PC-9 (cell line): ENCODE measurements around the gene SUPT3H. TPM values are rescaled to one million over a fixed set of nuclear protein-coding genes. Genes with fewer than 3 reads are reported as not detected.

Source experiments
- BruUV-seq: library from RNA; stranded (reverse); fragments of 400-500 nt; replicated peaks from 2 replicates; lab custom pipeline; 2021; lab: Mats Ljungman, UMichigan
- CTCF ChIA-PET: fragments of 300-600 bp; sonication (Branson Sonifier 250); formaldehyde crosslinking; loops from one replicate; lab custom pipeline; 2022; ENCODE audit warnings: antibody characterized with exemption; lab: Charles Lee
- POLR2A ChIA-PET: fragments of 300-600 bp; sonication (Branson Sonifier 250); formaldehyde crosslinking; loops from one replicate; lab custom pipeline; 2022; ENCODE audit warnings: antibody characterized with exemption; ENCODE audit not compliant: unreplicated experiment; lab: Charles Lee
- DNase-seq, 2 experiments: peaks; one replicate each; pipeline versions ENCODE4 v3.0.0 to v3.0.0-alpha.2; 2015 to 2022; ENCODE audit warnings: mixed read lengths in 1 of 2
- H2AFZ ChIP-seq: fragments of 200-600 bp; sonication (generic); 2 replicates; pipeline ENCODE4 v1.8.1; 2017; ENCODE audit warnings: antibody characterized with exemption
- H3F3A ChIP-seq: fragments of 200-600 bp; sonication (generic); 2 replicates; pipeline ENCODE4 v1.8.1; 2017; ENCODE audit warnings: antibody characterized with exemption, mild to moderate bottlenecking, low read depth; ENCODE audit not compliant: insufficient read depth
- H3K27ac ChIP-seq: fragments of 200-600 bp; sonication (generic); 2 replicates; pipeline ENCODE4 v1.6.1; 2016; ENCODE audit warnings: mixed run types
- H3K27me3 ChIP-seq: fragments of 200-600 bp; sonication (generic); 2 replicates; pipeline ENCODE4 v1.6.1; 2016; ENCODE audit warnings: low read depth, mixed run types; ENCODE audit not compliant: insufficient read depth
- H3K36me3 ChIP-seq: fragments of 200-600 bp; sonication (generic); 2 replicates; pipeline ENCODE4 v1.6.1; 2016; ENCODE audit warnings: low read depth, mixed run types
- H3K4me1 ChIP-seq: fragments of 200-600 bp; sonication (generic); replicated peaks from 2 replicates; pipeline ENCODE4 v1.6.1; 2016; ENCODE audit warnings: mixed run types; ENCODE audit not compliant: insufficient read depth
- H3K4me2 ChIP-seq: fragments of 200-600 bp; sonication (generic); 2 replicates; pipeline ENCODE4 v1.6.1; 2017; ENCODE audit warnings: mixed run types
- H3K4me3 ChIP-seq: fragments of 200-600 bp; sonication (generic); 2 replicates; pipeline ENCODE4 v1.6.1; 2016; ENCODE audit warnings: mixed run types
- H3K79me2 ChIP-seq: fragments of 200-600 bp; sonication (generic); 2 replicates; pipeline ENCODE4 v1.6.1; 2017; ENCODE audit warnings: low read depth, mixed run types
- H3K9me2 ChIP-seq: fragments of 200-600 bp; sonication (generic); 2 replicates; pipeline ENCODE4 v1.8.1; 2017; ENCODE audit warnings: mild to moderate bottlenecking; ENCODE audit not compliant: insufficient read depth
- H3K9me3 ChIP-seq: fragments of 200-600 bp; sonication (generic); 2 replicates; pipeline ENCODE4 v1.8.1; 2016; ENCODE audit warnings: low read depth; ENCODE audit not compliant: insufficient read depth
- H4K20me1 ChIP-seq: fragments of 200-600 bp; sonication (generic); 2 replicates; pipeline ENCODE4 v1.8.1; 2017; ENCODE audit not compliant: insufficient read depth
- CTCF ChIP-seq: fragments of 200-600 bp; sonication (generic); conservative IDR thresholded peaks from 2 replicates; pipeline ENCODE4 v1.6.1; 2017; ENCODE audit warnings: mixed run types, antibody characterized with exemption, mild to moderate bottlenecking, moderate library complexity
- EZH2 ChIP-seq: fragments of 200-600 bp; sonication (generic); IDR thresholded peaks from 2 replicates; pipeline ENCODE4 v1.8.0; 2017; ENCODE audit warnings: antibody characterized with exemption, low read depth
- intact Hi-C: fragments of 100-400 bp; cut with micrococcal nuclease; formaldehyde crosslinking; loops from one replicate; pipeline ENCODE4 v1.10.0; 2022; ENCODE audit not compliant: unreplicated experiment
- total RNA-seq: library from RNA; stranded (reverse); gene quantifications from 2 replicates; pipeline ENCODE4 v1.2.3, GENCODE V29; 2021

Gene SUPT3H
- total RNA-seq, 1 experiment from 2014 or later = 9.2 TPM

- H3K4me2 ChIP-seq = no peak overlapping the region
- no peak for DNase-seq
- no peaks in the 10 kb centered on the region for H3K4me1 ChIP-seq
- H3K36me3 ChIP-seq = no peaks in the 10 kb centered on the region
- H3K79me2 ChIP-seq = no peaks in the 10 kb centered on the region
- intact Hi-C loops = no loop called here
- no peaks in the 10 kb centered on the region for H3K9me2 ChIP-seq
- no peak overlapping the region for H3K4me3 ChIP-seq
- H3K27me3 ChIP-seq = no peaks in the 10 kb centered on the region
- H3K9me3 ChIP-seq = no peaks in the 10 kb centered on the region
- ChIA-PET POLR2A (no interaction called here), CTCF (no interaction called here)
- H3K27ac ChIP-seq = no peak overlapping the region
- H3F3A ChIP-seq = no peaks in the 10 kb centered on the region
- H2AFZ ChIP-seq = no peak overlapping the region
- BruUV-seq = no TSS peak
- H4K20me1 ChIP-seq = no peaks in the 10 kb centered on the region
- TF ChIP-seq CTCF (no peak), EZH2 (no peak)
Observed at GRCh38 chr6:44797746-44798145, 580.0 kb downstream of the SUPT3H start.

- intact Hi-C loops = no loop called here
- no TSS peak for BruUV-seq
- Histone ChIP-seq H3K79me2 (no peaks in the 10 kb centered on the region), H3K36me3 (no peaks in the 10 kb centered on the region), H3K4me1 (no peaks in the 10 kb centered on the region), H3K9me3 (no peaks in the 10 kb centered on the region), H3F3A (no peaks in the 10 kb centered on the region), H3K27ac (no peak overlapping the region), H3K27me3 (no peaks in the 10 kb centered on the region), H3K4me3 (no peak overlapping the region), H3K9me2 (no peaks in the 10 kb centered on the region), H3K4me2 (no peak overlapping the region), H2AFZ (no peak overlapping the region), H4K20me1 (no peaks in the 10 kb centered on the region)
- no peak for DNase-seq
- POLR2A ChIA-PET = no interaction called here
- TF ChIP-seq CTCF (no peak), EZH2 (no peak)
- CTCF ChIA-PET = no interaction called here
Observed at GRCh38 chr6:44795326-44795725, 582.4 kb downstream of the SUPT3H start.

GRCh38 chr6:44789806-44790205, 587.9 kb downstream of the SUPT3H start:
- no peaks in the 10 kb centered on the region for H3K9me2 ChIP-seq
- no peaks in the 10 kb centered on the region for H3F3A ChIP-seq
- ChIA-PET CTCF (no interaction called here), POLR2A (no interaction called here)
- no peak overlapping the region for H3K4me2 ChIP-seq
- H3K36me3 ChIP-seq = no peaks in the 10 kb centered on the region
- H4K20me1 ChIP-seq = no peaks in the 10 kb centered on the region
- no peaks in the 10 kb centered on the region for H3K27me3 ChIP-seq
- H3K27ac ChIP-seq = no peak overlapping the region
- DNase-seq = no peak
- H3K9me3 ChIP-seq = no peaks in the 10 kb centered on the region
- no peaks in the 10 kb centered on the region for H3K4me1 ChIP-seq
- intact Hi-C loops = no loop called here
- BruUV-seq = no TSS peak
- TF ChIP-seq CTCF = no peak
- no peak for TF ChIP-seq EZH2
- no peaks in the 10 kb centered on the region for H3K79me2 ChIP-seq
- H2AFZ ChIP-seq = no peak overlapping the region
- no peak overlapping the region for H3K4me3 ChIP-seq
